Measurements from ENCODE around the gene TEAD4. TPM values are rescaled to one million over a fixed set of nuclear protein-coding genes. Genes with fewer than 3 reads are reported as not detected.

TEAD4 gene
- total RNA-seq, 2 donors from 2014 or later: 35.7 to 82.5 TPM

DNA sequence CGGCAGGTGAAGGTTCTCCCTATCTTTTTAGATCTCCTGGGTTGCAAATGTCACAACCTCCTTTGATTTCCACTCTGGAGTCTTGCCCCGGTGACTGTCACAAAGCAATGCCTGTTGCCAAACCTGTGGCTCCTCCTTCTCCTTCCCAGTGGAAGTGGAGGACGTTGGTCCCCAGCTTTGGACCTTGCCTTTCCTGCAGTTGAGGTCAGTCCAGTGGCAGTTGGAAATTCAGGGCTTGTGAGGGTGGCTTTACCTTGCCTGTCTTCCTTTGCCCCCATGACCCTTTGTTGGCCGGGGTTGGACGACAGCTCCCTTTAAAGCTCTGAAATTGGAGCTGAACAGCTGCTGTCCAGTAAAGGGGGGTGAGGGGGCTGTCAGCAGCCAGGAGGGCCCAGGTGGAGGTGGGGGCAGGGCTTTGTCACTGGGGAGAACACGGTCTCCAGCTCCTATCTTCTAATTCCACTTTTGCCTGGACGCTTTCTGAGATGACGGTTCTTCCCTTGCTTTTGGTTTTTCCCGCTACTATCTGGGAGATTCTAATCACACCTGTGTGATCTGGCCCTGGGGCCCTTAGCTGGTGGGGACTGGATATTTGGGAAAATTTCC is 4.1 kb downstream of the TEAD4 start:
- Histone ChIP-seq H3K27me3 (ENCODE audit: control insufficient read depth, insufficient read depth, low read length, poor library complexity, severe bottlenecking) (no peaks in the 10 kb centered on the region), H3K4me1 (ENCODE audit: control insufficient read depth, insufficient read depth, low read length) (no peaks in the 10 kb centered on the region), H3K9ac (ENCODE audit: extremely low read depth, low read length, poor library complexity, severe bottlenecking) (no peak overlapping the region), H3K4me3 (ENCODE audit: low read length) (peak overlapping the region; percentile 38), H3K36me3 (ENCODE audit: control insufficient read depth, insufficient read depth, low read length) (peaks cover 17% of the 10 kb centered on the region), H3K27ac (ENCODE audit: low read depth, low read length) (no peak overlapping the region), H3K9me3 (ENCODE audit: control insufficient read depth, low read length) (no peaks in the 10 kb centered on the region)
- TF ChIP-seq, protein P1, sequence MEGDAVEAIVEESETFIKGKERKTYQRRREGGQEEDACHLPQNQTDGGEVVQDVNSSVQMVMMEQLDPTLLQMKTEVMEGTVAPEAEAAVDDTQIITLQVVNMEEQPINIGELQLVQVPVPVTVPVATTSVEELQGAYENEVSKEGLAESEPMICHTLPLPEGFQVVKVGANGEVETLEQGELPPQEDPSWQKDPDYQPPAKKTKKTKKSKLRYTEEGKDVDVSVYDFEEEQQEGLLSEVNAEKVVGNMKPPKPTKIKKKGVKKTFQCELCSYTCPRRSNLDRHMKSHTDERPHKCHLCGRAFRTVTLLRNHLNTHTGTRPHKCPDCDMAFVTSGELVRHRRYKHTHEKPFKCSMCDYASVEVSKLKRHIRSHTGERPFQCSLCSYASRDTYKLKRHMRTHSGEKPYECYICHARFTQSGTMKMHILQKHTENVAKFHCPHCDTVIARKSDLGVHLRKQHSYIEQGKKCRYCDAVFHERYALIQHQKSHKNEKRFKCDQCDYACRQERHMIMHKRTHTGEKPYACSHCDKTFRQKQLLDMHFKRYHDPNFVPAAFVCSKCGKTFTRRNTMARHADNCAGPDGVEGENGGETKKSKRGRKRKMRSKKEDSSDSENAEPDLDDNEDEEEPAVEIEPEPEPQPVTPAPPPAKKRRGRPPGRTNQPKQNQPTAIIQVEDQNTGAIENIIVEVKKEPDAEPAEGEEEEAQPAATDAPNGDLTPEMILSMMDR (conservative IDR thresholded peaks at IDR 0.05): no peak
- peaks cover 12% of the 10 kb centered on the region for H3K27me3 Mint-ChIP-seq (ENCODE audit: insufficient read depth)
- 45 to 64% methylated on average over 5 to 9 of the region's 9 CpGs for WGBS, 2 experiments (ENCODE audit: insufficient coverage in 1 of 2, insufficient read length in 1 of 2)
- H3K4me3 Mint-ChIP-seq: peak overlapping the region; percentile 45
- H3K27ac Mint-ChIP-seq: peak overlapping the region; percentile 91
- no peaks in the 10 kb centered on the region for H3K9me3 Mint-ChIP-seq
- H3K36me3 Mint-ChIP-seq (ENCODE audit: low read depth): peaks cover 26% of the 10 kb centered on the region
- peaks cover 34% of the 10 kb centered on the region for H3K4me1 Mint-ChIP-seq
- DNase-seq: peak; percentile 83

DNA sequence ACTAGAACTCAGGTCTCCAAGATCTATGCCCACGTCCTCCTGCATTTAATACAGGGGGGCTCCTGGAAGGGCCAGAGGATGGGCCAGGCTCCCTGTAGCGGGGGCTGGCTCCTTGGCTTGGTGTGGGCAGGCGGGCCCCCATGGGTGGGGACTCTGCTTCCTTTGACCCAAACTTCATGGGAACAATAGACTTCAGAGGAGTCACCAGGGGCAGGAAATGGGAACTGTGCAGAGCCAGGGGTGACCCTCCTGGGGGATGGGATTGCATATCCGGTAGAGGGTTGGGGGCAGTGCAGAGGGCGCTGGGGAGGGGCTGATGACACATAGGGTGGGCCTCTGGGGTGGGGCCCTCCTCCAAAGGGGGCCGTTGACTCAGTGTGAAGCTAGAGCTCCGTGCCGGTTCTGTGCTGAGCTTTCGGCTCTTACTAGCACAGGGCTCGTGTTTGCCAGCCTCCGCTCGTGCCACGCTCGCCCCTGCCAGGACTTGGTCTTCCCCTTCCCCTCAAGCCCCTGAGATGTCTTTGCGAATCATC is 4.6 kb downstream of the TEAD4 start:
- H3K36me3 ChIP-seq (ENCODE audit: control insufficient read depth, insufficient read depth, low read length): peaks cover 17% of the 10 kb centered on the region
- 0 to 47% methylated on average over 2 to 15 of the region's 15 CpGs for whole genome bisulfite sequencing, 2 experiments (ENCODE audit: insufficient coverage in 1 of 2, insufficient read length in 1 of 2)
- H3K9me3 Mint-ChIP-seq: no peaks in the 10 kb centered on the region
- no peaks in the 10 kb centered on the region for H3K27me3 ChIP-seq (ENCODE audit: control insufficient read depth, insufficient read depth, low read length, poor library complexity, severe bottlenecking)
- H3K4me3 Mint-ChIP-seq: peak overlapping the region; percentile 45
- H3K4me1 Mint-ChIP-seq: peaks cover 31% of the 10 kb centered on the region
- peak; percentile 93 for DNase-seq
- H3K27ac Mint-ChIP-seq: peak overlapping the region; percentile 91
- TF ChIP-seq, protein P1 (conservative IDR thresholded peaks at IDR 0.05): no peak
- no peak overlapping the region for H3K27ac ChIP-seq (ENCODE audit: low read depth, low read length)
- peaks cover 31% of the 10 kb centered on the region for H3K36me3 Mint-ChIP-seq (ENCODE audit: low read depth)
- H3K27me3 Mint-ChIP-seq (ENCODE audit: insufficient read depth): peaks cover 12% of the 10 kb centered on the region
- no peaks in the 10 kb centered on the region for H3K4me1 ChIP-seq (ENCODE audit: control insufficient read depth, insufficient read depth, low read length)
- H3K9ac ChIP-seq (ENCODE audit: extremely low read depth, low read length, poor library complexity, severe bottlenecking): no peak overlapping the region
- no peaks in the 10 kb centered on the region for H3K9me3 ChIP-seq (ENCODE audit: control insufficient read depth, low read length)
- H3K4me3 ChIP-seq (ENCODE audit: low read length): peak overlapping the region; percentile 38

DNA sequence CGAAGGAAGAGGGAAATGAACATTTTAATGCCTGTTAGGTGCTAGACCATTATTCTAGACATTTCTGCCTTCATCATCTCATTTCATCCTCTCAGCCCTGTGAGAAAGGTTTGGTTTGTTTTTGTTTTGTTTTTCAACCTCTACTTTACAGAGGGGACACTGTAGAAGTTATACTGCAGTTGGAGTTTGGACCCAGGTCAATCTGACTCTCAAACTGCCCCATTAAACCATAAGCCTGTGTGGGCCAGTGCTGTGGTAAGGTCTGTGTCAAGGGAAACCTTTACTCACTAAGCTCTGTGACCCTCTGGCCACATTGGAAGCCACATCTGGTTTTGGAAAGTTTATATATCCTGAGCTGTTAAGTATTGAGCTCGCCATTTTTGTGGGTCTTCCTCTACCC is 8.5 kb downstream of the TEAD4 start:
- no peak overlapping the region for H3K27ac Mint-ChIP-seq
- WGBS, 2 experiments (ENCODE audit: insufficient coverage in 1 of 2, insufficient read length in 1 of 2): 88% methylated on average over 2 of the region's 2 CpGs; no CpG with 5 or more reads in 1 of the 2 experiments
- TF ChIP-seq, protein P1 (conservative IDR thresholded peaks at IDR 0.05): no peak

More for the DNA sequence above, 8.5 kb downstream of the TEAD4 start:
- Mint-ChIP-seq H3K4me3 (no peak overlapping the region), H3K9me3 (no peaks in the 10 kb centered on the region), H3K27me3 (ENCODE audit: insufficient read depth) (no peaks in the 10 kb centered on the region), H3K36me3 (ENCODE audit: low read depth) (peaks cover 53% of the 10 kb centered on the region), H3K4me1 (peaks cover 16% of the 10 kb centered on the region)
- no peaks in the 10 kb centered on the region for H3K9me3 ChIP-seq (ENCODE audit: control insufficient read depth, low read length)
- peaks cover 29% of the 10 kb centered on the region for H3K36me3 ChIP-seq (ENCODE audit: control insufficient read depth, insufficient read depth, low read length)
- no peaks in the 10 kb centered on the region for H3K4me1 ChIP-seq (ENCODE audit: control insufficient read depth, insufficient read depth, low read length)
- no peak overlapping the region for H3K27ac ChIP-seq (ENCODE audit: low read depth, low read length)
- DNase-seq: no peak
- H3K27me3 ChIP-seq (ENCODE audit: control insufficient read depth, insufficient read depth, low read length, poor library complexity, severe bottlenecking): no peaks in the 10 kb centered on the region
- H3K4me3 ChIP-seq (ENCODE audit: low read length): no peak overlapping the region
- no peak overlapping the region for H3K9ac ChIP-seq (ENCODE audit: extremely low read depth, low read length, poor library complexity, severe bottlenecking)
